HG03139 (cell line): ENCODE measurements around the gene SDK1.

Source experiments
- ATAC-seq: cut with Tn5 transposase; IDR thresholded peaks from one replicate; pipeline ENCODE4 v1.9.1; 2021; ENCODE audit not compliant: unreplicated experiment

Gene SDK1

DNA sequence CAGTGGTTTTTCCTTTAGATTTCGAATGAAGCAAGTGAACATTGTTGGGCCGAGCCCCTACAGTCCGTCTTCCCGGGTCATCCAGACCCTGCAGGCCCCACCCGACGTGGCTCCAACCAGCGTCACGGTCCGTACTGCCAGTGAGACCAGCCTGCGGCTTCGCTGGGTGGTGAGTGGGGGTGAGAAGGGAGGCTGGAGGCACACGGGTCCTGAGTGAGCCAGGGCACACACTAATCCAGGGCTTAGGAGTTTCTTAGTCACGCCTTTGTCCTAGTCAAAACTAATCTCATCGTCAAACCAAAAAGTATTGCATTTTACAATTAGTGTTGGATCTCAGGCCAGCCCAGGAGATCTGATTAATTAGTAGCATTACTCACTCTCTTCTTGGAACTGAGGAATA, 812.2 kb downstream of the SDK1 start:
- ATAC-seq = no peak

DNA sequence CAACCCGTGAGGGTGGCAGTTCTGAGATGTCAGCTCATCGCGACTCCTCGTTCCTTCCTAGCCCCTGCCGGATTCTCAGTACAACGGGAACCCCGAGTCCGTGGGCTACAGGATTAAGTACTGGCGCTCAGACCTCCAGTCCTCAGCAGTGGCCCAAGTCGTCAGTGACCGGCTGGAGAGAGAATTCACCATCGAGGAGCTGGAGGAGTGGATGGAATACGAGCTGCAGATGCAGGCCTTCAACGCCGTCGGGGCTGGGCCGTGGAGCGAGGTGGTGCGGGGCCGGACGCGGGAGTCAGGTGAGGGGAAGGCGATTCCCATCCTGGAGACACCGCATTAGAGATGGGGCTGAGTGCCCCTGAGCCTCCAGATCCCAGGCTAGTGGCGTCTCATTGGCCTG, 812.9 kb downstream of the SDK1 start:
- no peak for ATAC-seq

DNA sequence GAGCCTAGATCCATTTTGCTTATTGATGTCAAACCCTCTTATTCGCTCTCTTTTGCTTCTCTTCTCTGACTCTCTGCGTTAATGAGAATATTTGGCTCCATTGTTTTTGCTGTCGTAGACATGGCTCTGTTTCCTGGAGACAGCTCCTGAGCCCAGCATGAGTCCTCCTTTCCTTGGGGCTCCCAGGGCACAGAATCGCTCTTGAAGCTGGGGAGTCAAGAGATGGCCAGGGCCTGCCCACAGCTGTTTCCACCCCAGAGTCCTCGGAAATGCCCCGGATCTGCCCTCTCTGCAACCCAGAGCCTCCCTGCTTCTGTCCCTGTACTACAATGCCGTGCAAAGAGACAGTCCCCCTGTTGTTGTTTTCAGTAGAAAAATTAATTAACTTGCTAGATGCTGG, 814.4 kb downstream of the SDK1 start:
- no peak for ATAC-seq

DNA sequence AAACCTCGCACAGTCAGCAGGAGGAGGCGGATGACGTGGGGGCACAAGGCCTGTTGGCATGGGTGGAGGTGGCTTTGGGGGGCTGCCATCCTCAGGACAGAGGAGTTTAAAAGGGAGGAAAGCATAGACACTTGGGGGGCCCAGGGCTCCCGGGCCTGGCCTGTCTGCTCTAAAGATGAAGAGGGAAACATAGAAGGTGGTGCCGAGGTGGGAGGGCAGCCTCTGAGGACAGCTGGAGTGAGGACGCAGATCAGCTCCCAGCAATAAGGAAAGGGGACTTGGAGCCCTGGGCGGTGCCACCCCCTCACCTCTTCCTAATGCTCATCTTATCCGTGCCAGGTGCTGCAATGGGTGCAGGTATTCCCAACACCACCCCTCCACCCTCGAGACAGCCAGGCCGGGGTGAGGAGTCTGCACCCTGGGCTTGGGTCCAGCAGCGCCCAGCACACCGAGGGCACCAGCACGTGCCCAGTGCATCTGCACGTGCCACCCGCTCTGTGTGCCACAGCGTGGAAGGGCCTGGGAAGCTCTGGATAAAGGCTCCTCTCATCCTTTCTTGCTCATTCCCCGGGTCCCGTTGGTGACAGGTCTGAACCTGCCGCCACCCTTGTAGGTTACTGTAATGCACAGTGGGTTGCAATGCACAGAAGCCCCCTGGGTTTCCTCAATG, 815.0 kb downstream of the SDK1 start:
- no peak for ATAC-seq

DNA sequence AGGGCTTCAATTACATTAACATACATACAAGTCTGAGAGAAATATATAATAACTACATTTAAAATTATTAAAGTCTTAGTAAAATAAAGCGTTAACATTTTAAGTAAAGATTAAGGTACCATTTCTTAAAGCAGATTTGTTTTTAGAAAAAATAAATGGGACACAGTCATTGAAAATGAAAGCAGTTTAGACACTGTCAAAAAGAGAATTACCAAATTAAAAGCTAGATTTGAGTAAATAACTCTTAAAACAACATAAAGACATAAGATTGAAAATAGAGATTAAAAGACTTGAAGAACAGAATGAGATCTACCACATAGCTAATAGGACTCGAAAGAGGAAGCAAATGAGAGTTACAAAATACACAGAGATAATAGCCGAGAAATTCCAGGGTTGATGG, 818.8 kb downstream of the SDK1 start:
- ATAC-seq = no peak

DNA sequence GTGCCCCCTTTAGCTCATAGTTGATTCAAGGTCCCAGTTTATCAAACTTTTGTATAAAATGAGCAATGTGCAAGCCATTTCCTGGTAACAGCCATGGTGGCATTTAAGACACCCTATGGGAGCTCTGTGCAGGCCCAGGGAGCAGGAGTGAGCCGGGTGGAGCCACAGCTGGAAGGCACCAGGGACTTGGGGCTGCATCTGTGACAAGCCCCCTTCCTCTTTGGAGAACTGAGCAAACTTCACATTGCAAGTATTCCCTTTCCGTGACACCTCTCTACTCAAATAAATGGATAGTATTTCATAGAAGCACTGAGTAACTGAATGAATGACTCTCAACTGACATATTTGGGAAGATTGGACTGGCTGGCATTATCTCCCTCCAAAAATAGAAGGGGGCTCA, 822.3 kb downstream of the SDK1 start:
- no peak for ATAC-seq

DNA sequence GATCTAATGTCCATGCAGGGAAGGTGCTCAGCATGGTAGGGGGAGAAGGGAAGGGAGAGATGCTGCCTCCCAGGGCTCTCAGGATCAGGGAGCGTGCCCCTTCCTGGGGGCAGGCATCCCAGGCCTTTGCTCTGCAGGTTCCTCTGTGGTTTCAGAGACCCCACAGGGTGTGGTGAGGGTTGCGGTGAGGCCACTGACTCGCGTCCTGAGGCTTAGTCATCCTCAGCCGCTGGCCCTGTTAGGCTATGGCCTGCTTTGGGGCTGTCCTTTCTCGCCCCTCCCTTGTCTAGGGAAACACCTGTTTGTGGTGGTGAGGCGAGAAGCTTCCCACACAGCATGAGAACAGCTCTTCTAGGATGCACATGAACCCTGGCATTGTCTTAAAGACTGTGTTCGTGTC, 822.8 kb downstream of the SDK1 start:
- ATAC-seq = no peak

DNA sequence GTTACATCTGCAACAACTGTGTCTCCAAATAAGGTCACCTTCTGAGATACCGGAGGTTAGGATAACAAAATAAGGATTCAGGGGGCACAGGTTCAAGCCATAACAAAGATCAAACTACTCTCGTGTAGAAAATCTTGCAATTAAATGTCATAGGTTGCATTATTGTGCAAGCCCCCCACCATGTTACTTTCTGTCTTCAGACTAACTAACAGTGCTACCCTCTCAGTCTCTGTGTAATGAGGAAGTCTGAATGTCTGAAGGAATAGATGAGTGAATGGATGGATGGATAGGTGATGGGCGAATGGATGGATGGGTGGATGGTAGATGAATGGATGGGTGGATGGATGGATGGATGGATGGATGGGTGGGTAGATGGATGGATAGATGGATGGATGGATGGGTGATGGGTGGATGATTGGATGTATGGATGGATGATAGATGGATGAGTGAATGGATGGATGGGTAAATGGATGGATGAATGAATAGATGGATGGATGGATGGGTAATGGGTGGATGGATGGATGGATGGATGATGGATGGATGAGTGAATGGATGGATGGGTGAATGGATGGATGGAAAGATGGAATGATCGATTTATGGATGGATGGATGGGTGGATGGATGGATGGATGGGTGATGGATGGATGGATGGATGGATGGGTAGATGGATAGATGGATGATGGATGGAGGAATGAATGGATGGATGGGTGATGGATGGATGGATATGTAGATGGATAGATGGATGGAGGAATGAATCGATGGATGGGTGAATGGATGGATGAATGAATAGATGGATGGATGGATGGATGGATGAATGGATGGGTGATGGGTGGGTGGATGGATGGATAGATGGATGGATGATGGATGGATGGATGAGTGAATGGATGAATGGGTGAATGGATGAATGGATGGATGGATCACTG, 823.8 kb downstream of the SDK1 start:
- no peak for ATAC-seq

DNA sequence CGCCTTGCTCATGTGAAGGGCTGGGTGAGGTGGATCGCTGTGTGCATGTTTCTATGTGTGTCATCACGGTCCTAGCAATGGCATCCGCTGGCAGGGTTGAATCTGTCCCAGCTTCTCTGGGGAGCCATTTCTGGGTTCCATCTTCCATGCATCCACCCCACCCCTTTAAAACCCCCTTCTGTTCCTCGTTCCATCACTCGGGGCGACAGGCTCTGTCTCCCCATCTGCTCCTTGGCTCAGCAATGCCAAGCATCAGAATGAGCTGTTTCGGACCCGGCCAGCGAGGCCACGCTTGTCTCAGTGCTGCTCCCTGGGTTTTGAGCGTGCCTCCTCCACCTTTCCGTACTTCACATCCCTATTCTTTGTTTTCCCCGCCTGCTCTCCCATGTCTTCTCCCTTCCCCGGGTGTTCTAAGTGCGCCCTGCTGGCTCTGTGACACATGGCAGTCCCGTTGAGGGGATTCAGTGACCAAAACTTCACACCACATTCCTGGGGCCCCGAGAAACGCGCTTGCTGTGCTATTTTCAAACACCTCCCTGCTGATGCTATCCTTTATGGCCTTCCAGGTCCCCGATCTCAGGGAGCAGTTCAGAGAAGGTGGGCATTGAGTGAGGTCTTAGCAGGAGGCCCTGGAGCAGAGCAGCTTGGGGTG, 827.0 kb downstream of the SDK1 start:
- no peak for ATAC-seq

DNA sequence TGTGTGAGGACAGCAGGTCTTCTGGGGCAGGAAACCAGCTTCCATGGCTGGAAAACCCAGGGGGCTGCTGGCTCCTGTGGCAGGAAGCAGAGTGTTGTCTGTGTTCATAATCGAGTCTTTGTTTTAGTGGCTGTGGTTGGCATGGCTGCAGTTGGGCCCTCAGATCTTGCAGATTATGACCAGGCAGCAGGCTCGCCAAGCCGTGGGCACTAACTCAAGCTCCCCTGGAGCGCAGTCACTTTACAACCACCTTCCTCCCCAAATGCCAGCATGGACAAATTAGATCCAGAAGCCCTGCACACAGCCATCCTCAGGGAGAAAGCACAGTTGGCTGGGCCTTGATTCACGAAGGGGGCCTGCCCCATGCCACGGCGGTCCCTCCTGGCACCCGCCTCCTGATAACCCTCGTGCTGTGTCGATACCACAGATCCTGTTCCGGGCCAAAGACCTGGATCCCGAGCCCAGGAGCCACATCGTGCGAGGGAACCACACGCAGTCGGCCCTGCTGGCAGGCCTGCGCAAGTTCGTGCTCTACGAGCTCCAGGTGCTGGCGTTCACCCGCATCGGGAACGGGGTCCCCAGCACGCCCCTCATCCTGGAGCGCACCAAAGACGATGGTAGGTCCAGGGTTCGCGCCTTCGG, 828.5 kb downstream of the SDK1 start:
- no peak for ATAC-seq

DNA sequence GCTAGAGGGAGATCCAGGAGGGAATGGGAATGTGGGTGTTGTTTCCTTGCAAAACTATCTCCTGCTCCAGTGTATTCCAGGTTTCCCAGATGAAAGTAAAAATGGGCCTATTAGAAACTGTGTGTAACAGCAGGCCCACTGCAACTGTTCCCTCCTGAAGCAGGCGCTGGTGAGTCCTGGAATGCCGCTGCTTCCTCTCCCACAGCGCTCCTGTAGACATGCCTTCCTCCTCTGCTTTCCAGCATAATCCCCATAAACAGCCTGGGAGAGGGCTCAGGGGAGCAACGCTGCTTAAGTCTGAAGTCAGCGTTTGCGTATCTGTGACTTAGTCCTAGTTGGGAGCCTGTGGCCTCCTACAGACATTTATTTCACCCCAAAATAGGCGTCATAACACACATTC, 830.0 kb downstream of the SDK1 start:
- ATAC-seq = no peak

DNA sequence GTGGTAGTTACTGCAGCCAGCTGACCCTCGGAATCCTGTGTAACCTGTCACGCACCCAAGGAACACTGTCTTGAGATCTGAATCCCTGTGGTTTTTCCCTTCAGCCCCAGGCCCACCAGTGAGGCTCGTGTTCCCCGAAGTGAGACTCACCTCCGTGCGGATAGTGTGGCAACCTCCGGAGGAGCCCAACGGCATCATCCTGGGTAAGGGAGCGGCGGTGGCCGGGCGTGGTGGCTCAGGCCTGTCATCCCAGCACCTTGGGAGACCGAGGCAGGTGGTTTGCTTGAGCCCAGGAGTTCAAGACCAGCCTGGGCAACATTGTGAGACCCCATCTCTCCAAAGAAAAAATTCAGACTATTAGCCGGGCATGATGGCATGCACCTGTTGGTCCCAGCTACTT, 831.2 kb downstream of the SDK1 start:
- no peak for ATAC-seq

DNA sequence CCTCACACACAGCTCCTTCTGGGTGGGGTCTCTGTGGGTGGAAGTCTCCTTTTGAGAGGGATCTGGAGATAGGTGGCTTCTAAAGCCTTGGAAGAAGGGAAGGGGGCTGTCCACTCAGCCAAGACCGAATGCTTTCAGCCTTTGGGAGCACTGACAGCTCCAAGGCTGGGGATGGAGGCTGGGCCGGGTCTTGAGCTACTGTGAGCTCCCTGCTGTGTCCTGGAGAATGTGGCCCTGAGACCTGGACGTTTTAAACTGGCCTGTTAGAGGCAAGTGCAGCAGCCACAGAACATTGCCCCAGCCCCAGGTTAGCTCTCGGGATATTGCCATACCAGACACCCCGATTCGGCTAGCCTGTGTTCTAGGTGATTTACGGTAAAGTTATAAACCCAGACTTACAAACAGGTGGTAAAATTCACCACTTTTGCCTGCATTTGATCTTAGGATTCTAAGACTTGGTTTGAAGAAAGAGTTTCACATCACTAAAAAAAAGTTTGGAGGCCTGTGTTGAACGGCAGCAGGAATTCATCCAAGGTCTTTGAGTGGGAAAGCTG, 832.5 kb downstream of the SDK1 start:
- no peak for ATAC-seq

DNA sequence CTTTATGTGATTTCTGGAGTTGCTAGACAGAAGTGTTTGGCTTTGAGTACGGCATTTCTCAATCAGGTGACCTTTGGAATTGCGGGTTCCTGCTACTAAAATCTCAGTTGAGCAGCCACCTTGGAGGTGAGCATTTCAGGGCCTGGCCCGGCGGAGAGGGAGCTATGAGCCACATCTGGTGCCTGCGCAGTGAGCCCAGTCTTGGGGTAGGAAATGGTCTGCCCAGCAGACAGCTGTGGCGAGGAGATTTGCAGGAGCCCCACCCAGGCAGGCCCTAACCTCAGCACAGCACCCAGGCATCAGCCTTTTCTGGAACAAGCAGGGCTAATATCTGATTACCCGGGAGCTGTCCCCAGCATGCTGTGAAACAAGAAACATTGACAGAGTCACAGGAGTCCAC, 833.2 kb downstream of the SDK1 start:
- ATAC-seq = no peak

DNA sequence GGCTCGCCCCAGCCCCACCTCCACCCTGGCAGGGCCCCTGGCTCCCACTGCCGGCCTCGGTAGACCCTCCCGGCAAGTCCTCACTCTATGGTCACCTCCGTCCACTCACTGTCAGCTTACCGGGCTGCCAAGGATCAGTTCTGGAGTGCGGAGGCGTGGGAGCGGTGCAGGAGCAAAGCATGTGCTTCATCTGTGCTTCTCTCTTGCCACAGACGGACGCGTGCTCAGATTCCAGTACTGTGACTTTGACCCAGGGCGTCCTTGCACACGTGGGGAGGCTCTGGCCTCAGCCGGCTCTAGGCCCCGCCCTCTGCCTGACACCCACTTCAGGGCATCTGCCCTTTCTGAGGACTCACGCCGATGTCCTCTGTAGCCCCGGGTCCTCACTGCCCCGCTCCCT, 833.6 kb downstream of the SDK1 start:
- ATAC-seq = no peak

DNA sequence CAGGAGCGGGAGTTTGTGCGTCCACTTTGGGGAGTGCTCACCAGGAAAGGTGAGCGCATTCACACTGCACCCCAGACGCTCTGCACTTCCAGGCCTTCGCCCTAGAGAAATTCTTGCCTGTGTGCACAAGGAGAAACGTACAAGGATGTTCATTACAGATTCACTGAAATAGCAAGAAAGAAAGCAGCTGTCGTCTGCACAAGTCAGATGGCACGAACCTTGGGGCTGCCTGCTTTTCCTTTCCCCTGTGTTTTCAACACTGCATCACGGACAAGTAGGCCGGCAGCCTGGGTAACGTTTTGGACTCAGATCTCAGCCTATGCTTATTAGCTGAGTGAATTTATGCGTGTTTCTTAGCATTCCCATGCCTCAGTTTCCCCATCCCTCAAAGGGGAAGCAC, 834.2 kb downstream of the SDK1 start:
- no peak for ATAC-seq

DNA sequence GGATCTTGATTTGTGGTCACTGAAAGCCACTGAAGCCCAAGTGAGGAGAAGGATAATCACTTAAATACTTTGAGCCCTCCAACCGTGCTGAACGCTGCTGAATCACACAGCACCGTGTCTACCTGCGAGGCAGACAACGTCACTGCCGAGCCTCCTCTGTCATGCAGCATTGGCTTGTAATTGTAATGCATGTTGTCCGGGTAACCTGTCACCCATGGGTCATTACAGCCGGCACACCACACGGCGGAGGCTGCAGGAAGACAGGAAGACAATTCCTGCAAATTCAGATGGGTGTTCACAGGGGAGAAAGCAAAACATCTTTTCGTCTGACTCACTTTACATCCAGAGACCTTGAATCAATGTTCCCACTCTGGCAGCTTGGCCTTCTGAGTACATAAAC, 835.0 kb downstream of the SDK1 start:
- ATAC-seq = no peak

DNA sequence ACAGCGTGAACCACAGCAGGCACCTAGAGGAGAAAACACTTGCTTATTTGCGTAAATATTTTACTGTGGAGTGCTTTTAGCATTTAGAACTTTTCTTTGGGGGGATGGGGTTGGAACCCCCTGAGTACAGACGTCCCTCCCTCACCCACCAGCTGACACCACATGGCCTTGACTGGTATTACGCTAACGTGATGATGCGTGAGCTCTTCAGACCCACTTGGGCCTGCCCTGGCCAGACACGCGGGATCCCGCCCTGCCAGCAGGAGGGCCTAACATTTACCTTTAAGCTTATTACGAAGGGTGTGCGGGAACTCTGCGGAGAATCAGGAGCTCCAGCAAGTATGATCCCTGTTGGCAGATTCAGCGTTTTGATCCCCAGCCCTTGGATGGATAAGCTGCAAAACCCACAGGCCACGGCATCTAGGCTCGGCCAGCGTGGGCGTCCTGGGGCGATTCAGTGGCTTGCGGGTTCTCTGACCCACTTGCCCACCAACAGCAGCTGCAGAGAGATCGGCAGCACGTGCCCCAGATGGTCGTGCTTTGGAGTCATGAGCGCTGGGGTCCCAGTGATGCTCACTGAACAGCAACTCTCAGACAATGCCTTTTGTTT, 835.6 kb downstream of the SDK1 start:
- ATAC-seq = no peak

DNA sequence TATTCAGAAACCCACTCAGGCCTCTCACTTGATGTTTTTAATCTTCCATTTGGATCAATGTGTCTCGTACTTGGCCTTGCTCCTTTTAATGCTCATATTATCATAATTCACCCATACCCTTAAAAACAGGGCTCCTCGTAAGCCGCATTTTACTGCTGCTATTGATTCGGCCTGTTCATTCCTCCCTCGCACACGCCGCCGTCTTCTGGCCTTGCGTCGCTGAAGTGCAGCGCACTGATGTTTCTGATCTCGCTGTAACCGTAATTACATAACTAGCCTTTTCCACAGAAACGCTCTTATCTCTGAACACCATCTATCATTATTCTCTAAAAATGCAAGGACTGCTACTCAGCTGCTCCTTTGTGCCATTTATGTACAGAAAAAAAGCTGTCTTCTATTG, 836.5 kb downstream of the SDK1 start:
- no peak for ATAC-seq

DNA sequence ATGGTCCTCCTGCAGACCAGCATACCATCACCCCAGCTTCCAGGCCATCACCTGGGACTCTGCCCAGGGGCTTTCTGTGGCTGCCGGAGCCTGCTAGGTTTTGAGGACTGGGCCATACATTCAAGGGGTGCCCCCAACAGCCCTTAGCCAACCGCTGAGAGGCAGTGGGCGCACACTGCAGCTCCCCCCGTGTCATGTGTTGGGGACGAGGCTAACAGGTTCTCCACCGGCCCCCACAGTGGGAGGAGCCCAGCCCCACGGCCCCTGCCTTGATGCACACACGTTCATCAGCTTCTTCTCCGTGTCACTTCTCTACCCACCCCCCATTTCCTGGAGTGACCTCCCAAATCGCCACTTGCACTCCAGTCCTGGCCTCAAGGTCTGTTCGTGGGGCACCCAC, 837.8 kb downstream of the SDK1 start:
- ATAC-seq = no peak
